GM06990 (cell line): ENCODE measurements around the gene PRKG1.

ENCODE experiments used
- DNase-seq: peaks from one replicate; pipeline ENCODE4 v3.0.0-alpha.2; 2011; ENCODE audit not compliant: insufficient read length; ENCODE audit errors: extremely low read depth
- H3K27me3 ChIP-seq: replicated peaks from 2 replicates; pipeline ENCODE4 v1.6.0; 2011; ENCODE audit warnings: low read length; ENCODE audit not compliant: control insufficient read depth, insufficient read depth
- H3K36me3 ChIP-seq: 2 replicates; pipeline ENCODE4 v1.5.1; 2011; ENCODE audit warnings: low read length; ENCODE audit not compliant: control insufficient read depth, insufficient read depth
- H3K4me3 ChIP-seq: replicated peaks from 2 replicates; pipeline ENCODE4 v1.5.1; 2011; ENCODE audit warnings: low read depth, mild to moderate bottlenecking, control low read depth, low read length
- CTCF ChIP-seq: IDR thresholded peaks from 2 replicates; pipeline ENCODE4 v1.5.1; 2011; ENCODE audit warnings: low read length, control low read depth, mild to moderate bottlenecking, inconsistent platforms; ENCODE audit not compliant: insufficient read depth, poor library complexity, severe bottlenecking

Gene PRKG1

GRCh38 chr10:52040486-52040885 is 966.2 kb downstream of the PRKG1 start:
- DNase-seq: no peak
- no peaks in the 10 kb centered on the region for H3K27me3 ChIP-seq
- H3K4me3 ChIP-seq: no peak overlapping the region
- no peaks in the 10 kb centered on the region for H3K36me3 ChIP-seq
- no peak for TF ChIP-seq CTCF

- DNase-seq: no peak
- H3K27me3 ChIP-seq: no peaks in the 10 kb centered on the region
- no peaks in the 10 kb centered on the region for H3K36me3 ChIP-seq
- H3K4me3 ChIP-seq: no peak overlapping the region
- no peak for TF ChIP-seq CTCF
Observed at GRCh38 chr10:52043811-52044210, 969.5 kb downstream of the PRKG1 start.

GRCh38 chr10:52048051-52048450 is 973.8 kb downstream of the PRKG1 start:
- H3K27me3 ChIP-seq: no peaks in the 10 kb centered on the region
- DNase-seq: no peak
- no peaks in the 10 kb centered on the region for H3K36me3 ChIP-seq
- TF ChIP-seq CTCF: no peak
- no peak overlapping the region for H3K4me3 ChIP-seq

GRCh38 chr10:52050429-52051047 is 976.3 kb downstream of the PRKG1 start:
- no peak for TF ChIP-seq CTCF
- Histone ChIP-seq H3K4me3 (no peak overlapping the region), H3K36me3 (no peaks in the 10 kb centered on the region), H3K27me3 (no peaks in the 10 kb centered on the region)
- no peak for DNase-seq

- no peak for TF ChIP-seq CTCF
- DNase-seq: no peak
- Histone ChIP-seq H3K27me3 (no peaks in the 10 kb centered on the region), H3K36me3 (no peaks in the 10 kb centered on the region), H3K4me3 (no peak overlapping the region)
Observed at GRCh38 chr10:52053497-52053896, 979.2 kb downstream of the PRKG1 start.

- Histone ChIP-seq H3K36me3 (no peaks in the 10 kb centered on the region), H3K27me3 (no peaks in the 10 kb centered on the region), H3K4me3 (no peak overlapping the region)
- no peak for TF ChIP-seq CTCF
- DNase-seq: no peak
Observed at GRCh38 chr10:52056291-52056690, 982.0 kb downstream of the PRKG1 start.
